ENCODE data around the gene VEGFA.

Gene VEGFA

DNA sequence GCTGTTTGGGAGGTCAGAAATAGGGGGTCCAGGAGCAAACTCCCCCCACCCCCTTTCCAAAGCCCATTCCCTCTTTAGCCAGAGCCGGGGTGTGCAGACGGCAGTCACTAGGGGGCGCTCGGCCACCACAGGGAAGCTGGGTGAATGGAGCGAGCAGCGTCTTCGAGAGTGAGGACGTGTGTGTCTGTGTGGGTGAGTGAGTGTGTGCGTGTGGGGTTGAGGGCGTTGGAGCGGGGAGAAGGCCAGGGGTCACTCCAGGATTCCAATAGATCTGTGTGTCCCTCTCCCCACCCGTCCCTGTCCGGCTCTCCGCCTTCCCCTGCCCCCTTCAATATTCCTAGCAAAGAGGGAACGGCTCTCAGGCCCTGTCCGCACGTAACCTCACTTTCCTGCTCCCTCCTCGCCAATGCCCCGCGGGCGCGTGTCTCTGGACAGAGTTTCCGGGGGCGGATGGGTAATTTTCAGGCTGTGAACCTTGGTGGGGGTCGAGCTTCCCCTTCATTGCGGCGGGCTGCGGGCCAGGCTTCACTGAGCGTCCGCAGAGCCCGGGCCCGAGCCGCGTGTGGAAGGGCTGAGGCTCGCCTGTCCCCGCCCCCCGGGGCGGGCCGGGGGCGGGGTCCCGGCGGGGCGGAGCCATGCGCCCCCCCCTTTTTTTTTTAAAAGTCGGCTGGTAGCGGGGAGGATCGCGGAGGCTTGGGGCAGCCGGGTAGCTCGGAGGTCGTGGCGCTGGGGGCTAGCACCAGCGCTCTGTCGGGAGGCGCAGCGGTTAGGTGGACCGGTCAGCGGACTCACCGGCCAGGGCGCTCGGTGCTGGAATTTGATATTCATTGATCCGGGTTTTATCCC lies at the start of gene VEGFA:
Gene VEGFA (plus strand): TSS at position 686 of the 846 bp plus-strand sequence.
- peak; percentile 87 for DNase-seq

DNA sequence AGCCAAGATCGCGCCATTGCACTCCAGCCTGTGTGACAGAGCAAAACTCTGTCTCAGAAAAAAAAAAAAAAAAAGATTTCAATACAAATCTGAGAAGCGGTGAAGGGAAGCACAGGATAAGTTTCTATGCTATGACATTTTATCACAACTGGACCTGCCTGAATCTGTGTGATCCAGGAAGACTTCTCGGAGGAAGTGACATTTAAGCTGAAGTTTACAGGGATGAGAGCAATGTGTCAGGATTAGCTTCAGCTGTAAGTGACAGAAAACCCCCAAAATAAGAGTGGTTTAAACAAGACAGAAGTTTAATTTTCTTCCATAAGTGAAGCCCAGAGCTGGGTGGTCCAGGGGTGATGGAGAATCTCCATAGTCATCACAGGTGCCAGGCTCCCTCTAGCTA lies 49.0 kb upstream of the VEGFA start:
- DNase-seq = no peak

DNA sequence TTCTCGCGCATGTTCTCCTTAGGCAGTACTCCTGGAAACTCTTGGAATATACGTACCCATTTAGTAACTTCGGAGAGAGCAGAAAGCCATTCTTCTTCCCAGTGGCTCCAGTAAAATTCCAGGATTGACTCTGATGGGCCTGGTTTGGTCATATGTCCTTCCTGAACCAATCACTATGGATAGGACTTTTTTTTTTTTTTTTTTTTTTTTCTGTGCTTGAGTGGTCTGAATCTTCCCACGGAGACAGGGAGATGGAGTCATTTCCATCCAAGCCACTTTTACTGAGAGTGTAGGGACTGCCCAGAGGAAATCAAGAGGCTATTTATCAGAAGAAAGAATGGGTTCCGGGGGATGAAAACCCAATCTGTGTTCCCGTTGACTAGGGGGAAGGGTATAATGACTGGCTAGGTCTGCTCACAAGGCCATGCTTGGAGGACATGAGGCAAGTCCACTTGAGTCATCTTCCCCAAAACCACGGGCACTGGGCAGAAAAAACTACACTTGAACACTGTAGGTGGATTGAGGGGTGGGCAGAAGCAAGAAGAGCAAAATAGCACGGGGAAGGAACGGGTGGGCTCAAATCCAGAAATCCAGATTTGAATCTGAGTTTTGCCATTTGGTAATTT lies 47.0 kb upstream of the VEGFA start:
- DNase-seq = no peak

DNA sequence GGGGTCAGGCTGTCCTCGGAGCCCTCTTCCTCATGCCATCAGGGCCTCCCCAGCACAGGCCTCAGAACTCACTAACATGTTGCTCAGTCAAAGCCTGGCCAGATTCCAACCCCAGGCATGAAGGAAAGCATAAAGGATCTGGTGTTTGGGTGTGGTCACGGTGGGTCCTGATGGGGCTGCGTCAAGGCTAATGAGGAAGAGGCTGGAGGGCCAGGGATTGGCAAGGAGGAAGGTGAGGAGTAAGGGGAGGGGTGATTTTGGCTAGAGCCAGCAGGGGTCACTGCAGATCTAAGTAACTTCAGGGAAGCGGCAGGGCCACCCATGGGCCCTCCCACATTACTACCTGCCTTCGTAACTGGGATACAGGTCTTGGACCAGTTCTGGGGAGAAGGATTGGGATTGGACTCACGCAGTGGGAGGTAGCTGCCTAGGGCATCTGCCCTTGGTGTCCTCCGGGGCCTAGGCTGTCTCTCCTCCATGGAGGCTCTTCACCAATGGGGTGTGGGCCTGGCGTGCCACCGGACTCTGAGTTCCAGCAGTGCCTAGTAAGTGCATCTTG lies 46.2 kb upstream of the VEGFA start:
- peak; percentile 64 for DNase-seq

DNA sequence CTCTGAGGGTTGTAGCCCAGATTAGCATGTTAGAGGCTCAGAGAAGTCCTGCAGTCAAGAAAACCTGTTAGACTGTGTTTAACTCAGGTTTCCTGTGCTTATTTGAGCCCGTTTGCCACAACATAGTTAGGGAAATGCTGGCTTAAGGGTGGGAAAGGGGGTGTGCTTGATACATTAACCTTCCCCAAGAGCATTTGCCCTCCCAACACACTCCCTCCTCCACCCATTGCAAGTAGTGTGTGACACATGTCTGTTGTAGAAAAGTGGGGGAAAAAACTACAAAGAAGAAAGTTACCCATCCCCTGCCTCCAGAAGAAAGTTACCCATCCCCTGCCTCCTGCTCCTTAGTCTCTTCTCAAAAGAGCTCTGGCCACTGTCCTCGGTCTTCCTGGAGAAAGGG lies 45.7 kb upstream of the VEGFA start:
- no peak for DNase-seq

DNA sequence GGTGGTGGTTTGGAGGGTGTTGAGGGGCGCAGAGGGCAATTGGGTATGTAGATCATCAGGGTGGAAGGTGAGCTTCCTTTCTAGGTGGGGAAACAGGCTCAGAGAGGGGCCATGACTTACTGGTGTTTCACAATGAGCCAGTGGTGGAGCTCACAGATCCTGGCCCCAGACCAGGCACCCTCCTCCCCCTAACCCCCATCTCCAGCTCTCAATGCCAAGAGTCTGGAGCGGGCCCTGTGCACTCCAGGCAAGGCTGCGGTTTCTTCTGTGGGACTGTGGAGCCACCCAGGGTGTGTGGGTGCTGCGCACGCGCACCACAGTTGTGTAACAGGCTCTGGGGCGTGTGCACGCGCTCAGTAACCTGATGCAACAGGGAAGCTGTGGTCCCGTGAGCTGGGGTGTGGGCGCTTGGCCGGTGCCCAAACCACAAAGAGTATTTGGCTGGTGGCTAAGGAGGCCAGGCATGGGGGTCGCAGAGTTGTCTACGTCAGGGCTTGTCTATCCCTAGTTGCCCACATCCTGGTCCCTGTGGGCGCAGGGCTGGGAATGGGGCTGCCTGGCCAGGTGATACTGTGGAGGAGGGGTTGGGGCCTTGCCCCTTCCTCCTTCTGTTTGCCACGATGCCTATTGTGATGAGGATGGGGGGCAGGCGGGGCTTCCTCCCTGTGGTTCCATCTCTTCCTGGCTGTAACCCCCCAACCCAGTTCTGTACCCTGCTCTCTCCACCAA lies 44.9 kb upstream of the VEGFA start:
- peak; percentile 60 for DNase-seq

DNA sequence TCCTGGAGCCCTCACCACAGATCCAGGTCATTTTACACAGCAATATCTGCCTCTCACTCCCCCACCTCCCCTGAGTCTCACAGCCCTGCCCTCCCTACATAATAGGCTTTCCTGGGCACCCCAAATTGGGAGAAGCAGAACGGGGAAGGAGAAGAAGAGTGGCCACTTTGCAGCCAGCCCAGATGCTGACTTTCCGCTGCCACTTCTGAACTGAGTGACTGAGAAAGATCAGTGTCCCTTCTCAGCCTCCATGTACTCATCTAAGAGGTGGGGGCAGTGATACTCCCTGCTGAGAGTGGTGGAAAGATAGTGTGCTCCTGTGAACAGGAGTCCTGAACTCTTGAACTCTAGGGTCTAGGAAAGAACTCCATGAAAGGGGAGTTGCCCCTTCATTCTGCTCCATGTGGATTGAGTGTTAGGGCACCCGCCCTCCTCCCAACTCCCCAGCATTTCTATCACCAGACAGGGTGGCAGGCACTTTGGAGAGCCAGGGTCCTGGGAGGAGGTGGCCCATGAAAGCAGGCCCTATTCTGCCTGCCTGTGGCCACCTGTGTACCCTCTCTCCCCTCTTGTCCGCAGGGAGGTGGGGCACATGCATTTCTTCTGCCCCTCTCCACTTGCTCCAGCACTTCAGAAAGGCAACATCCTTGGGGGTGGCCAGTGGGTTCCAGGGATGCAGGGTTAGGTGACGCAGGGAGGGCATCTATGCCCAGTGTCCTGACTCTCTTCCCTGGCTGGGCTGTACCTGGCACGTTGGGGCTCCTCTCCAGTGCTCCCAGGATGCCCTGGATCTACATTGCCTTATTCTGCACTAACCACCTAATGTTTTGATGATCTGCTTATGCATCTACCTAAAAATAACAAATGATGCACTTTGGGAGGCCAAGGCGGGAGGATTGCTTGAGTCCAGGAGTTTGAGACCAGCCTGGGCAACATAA lies 44.1 kb upstream of the VEGFA start:
- no peak for DNase-seq

DNA sequence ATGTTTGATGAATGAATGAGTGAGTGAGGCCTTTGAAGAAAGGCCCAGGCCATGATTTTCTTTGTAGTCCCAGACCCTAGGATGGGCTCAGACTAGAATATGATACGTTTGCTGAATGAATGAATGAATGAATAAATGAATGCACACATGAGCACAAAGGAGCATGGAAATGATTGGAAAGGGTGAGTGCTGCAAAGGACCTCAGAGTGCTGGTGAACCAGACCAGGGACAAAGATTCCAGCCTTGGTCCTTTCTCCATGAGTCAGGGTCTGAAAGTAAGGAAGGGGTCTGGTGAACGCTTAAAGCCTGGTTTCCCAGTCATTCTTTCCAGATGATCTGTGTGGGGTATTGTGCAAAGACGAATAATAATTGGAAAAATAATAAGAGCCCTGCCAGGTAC lies 42.4 kb upstream of the VEGFA start:
- no peak for DNase-seq

DNA sequence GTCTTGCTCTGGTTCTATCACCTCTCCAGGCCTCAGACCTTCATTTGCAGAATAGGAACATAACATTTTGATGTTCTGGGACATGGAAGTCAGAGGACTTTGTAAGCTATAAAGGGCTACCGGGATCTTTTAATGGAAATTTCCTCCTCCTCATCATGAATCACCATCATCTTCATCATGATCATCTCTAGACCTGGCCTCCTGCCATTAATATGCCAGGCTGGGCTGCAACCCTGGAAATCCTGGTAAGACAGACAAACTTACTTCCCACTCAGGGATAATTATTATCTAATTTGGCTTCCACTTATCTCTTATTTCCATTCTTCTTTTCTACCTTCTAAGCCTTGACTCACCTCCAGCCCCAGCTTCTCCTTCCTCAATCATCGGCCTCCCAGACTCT lies 41.4 kb upstream of the VEGFA start:
- DNase-seq = no peak

DNA sequence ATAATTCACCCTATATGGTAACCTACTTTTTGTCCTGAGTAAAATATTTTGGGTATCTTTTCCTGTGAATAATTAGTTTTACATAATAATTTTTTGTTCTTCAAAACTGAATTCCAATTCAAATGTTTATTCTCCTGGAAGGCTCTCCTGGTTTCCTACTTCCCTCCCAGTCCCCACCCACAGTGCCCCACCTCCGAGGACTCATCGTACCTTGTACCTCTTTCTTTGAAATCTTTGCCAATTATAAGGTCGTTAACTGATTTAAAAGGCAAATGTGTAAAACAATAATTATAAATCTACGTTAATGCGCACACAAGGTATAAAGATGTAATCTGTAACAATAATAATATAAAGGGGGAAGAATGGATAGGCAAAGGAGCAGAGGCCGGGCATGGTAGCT lies 40.5 kb upstream of the VEGFA start:
- DNase-seq = no peak

DNA sequence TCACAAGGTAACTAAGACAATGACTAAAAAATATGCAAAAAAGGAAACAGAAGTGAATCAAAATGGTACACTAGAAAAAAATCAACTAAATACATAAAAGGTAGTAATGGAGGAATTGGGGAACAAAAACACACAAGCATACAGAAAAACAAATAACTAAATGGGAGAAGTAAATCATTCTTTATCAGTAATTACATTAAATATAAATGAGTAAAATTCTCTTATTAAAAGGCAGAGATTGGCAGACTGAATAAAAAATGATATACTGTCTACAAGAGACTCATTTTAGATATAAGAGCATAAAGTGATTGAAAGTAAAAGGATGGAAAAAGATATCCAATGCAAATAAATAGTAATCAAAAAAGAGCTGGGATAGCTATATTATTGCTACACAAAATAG lies 39.4 kb upstream of the VEGFA start:
- DNase-seq = no peak

DNA sequence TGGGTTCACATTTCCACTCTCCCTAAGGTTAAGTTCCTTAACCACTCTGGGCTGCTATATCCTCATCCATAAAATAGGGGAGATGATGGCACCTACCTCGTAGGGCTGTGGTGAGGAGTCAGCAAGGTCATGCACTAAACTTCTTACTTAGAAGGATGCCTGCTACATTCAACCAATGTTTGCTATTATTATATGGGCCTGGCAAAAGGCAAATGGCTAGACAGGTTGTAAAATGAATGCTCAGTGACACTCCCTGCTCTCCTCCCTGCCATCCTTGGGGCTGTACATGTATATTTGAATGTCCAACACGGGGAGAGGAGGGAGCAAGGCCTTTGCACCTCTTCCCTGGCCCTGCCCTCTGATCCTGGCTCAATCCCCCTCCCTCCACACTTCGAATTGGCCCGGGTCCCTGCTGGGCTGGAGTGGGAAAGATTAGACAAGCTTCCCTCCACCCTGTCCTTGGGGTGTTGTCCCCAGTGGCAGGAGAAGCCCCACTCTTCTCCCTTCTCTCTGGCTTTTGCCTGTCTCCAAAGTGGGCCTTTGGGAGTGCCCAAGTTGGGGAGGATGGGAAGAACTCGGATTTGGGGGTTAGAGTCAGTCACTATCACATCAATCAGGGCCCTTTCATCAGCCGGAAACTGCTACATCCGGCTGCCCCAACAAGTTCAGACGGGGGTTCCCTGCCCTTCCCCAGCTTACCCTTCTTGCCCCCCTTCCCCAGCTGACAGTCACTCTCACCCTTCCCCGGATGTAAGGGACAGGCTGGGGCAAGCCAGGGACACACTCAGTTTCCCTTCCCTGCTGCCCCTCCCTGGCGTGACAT lies 36.3 kb upstream of the VEGFA start:
- peak; percentile 54 for DNase-seq

DNA sequence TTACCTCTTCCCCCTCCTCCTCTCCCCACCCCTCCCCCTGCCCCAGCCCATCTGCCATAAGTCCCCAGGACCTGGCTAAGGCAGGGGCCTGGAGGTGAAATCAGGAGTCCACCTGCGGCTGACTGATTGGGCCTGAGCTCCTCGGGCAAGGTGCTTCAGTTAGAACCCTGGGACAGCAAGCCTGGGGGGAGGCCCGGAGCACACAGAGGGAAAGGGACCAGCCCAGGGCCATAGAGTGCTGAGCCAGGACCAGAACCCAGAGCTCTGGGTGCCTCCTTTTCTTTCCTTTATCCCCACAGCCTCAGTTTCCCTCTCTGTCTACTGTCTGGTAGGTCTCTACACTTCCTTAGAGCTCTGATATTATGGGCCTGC lies 35.7 kb upstream of the VEGFA start:
- DNase-seq = no peak

DNA sequence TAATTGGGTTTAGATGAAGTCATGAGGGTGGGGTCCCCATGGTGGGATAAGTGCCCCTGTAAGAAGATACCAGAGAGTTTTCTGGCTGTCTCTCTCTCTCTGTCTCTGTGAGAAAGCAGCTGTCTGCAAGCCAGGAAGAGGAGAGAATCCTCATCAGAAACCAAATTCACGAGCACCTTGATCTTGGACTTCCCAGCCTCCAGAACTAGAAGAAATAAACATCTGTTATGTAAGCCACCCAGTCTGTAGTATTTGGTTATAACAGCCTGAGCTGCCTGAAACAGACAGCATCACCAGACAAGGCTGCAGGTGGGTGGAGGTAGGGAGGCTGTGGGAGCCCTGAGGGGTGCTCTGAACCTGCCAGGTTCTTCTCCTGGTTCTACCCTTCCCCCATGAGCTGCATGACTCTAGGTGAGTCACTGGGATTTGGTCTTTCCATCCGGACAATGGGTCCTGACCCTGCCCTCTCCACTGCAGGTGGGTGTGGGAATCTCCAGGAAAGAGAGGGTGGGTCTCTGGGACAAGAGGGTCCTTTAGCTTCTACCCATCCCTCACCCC lies 34.3 kb upstream of the VEGFA start:
- DNase-seq = no peak

DNA sequence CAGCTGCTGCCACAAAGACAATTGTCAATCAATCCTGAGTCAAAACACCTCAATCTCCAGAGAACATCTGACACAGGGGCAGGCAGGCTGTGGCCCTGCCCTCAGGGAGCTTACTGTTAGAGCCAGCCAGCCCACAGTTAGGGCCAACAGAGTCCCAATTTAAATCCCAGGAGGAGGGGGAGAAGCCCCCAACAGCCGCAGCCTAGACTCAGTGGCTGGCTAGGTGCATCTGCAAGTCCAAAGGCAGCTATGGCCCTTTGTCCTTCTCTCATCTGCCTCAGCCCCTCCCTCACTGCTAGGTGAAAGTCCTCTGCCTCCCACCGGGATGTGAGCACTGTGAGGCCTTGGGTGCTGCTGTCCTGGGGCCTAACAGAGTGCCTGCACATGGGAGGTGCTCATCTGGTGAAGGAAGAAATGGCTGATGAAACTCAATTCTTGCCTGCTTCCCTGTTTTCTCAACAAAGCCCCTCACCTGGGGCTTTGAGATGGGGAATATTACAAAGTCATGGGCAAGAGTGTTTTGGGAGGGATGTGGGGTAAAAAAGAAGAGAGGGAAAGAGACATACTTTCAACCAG lies 33.7 kb upstream of the VEGFA start:
- no peak for DNase-seq

DNA sequence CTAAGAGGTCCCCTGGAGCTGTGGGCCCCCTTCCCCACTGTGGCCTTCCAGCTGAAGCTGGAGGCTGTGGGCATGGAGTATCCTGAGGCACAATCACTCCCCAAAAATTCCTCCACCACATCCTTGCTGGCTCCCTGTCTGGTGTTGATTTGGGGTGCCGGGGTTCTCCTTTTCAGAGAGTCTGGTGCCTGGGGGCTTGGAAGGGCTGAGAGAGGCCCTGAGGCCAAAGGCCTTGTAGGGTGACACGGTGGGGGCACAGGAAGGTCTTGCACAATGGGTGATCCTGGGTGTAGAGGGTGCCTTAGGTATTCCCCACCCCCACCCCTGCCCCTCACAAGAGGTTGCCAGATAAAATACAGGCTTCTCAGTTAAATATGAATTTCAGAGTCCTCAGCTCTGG lies 33.2 kb upstream of the VEGFA start:
- no peak for DNase-seq

DNA sequence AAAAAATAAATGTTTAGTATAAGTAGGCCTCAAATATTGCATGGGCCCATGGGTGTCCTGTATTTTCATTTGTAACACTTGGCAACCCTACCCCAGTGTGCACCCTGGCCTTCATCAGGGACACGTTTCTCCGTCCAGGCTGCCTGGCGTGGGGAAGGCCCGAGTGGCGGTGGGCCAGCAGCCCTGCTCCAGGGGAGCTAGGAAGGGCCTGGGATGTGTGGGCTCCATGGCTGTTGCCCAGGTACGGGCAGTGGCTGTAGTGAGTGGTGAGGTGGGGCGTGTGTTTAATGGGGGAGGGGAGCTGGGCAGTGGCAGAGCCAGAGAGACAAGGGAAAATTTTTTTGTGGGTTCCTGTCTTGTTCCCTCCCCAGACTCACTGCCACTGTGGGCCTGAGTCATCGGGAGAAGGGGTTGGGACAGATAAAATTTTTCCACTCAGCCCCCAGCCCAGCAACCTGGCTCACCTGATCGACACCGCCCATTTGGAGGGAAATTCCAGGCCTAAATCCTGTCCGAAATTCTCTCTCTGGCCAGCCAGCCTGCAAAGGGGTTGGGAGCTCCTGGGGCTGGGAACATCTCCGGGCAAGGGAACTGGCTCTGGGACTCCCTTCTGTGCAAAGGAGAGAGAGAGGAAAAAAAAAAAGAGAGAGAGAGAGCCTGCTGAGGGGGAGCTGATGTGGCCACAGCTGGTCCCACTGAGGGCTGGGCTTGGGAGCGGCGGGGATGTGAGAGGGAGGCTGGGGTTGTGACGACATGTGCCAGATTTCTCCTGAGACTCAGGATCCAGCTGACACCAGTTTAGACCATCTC lies 32.5 kb upstream of the VEGFA start:
- no peak for DNase-seq

DNA sequence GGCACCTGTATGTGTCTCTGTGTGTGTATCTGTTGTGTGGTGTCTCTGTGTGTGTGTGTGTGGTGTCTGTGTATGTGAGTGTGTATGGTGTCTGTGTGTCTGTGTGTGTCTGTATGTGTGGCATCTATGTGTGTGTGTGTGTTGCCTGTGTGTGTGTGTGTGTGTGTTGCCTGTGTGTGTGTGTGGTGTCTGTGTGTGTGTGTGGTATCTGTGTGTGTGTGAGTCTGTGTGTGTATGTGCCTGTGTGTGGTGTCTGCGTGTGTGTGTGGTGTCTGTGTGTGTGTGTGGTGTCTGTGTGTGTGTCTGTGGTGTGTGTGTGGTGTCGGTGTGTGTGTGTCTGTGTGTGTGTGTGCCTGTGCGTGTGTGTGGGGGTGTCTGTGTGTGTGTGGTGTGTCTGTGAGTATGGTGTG lies 31.7 kb upstream of the VEGFA start:
- no peak for DNase-seq

DNA sequence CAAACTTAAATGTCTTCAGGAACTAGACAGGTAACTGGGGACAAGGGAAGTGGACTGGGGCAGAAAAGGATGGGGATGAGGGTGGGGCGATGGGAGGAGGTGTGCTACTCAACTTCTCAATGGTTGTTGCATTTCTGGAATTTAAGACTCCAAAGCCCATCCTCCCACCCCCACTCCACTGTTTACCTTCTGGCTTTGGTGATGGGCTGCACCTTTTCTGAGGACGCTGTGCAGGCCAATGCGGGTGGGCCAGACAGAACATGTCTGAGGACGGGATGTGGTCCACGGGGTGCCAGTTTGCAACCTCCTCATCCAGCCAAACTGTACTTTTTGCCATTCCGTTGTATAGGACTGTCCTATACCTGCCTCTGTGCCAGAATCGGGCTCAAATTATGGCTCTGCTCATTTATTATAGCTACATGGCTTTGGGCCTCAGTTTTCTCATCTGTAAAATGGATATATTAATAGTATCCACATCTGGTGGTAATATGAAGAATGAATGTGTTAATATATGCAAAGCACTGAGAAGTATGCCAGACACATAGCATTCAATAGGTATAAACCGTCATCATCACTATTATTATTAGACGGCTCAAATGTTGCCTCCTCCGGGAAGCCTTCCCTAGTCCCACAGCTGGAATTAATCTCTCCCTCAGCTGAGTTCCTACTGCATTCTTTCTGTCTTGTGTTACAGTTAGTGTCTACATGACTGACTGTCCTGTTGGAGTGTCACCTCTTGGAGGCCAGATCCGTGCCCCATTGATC lies 31.0 kb upstream of the VEGFA start:
- no peak for DNase-seq
